Peyer's patch (tissue), 4 donors: ENCODE data around the gene NDUFS6.

Experiments used
- POLR2A ChIP-seq, 2 donors: fragments of 450-650 bp; IDR thresholded peaks; one replicate each; pipeline ENCODE4 v1.5.1; 2017; ENCODE audit warnings: antibody characterized with exemption in 2 of 2, mild to moderate bottlenecking in 2 of 2, moderate library complexity in 2 of 2
- TF ChIP-seq, protein P1 (sequence below), 6 experiments: fragments of 450-650 bp in 4 of 6; fragments of 200-600 bp in 2 of 6; sonication (generic) in 1 of 6; IDR thresholded peaks; one replicate each; pipeline ENCODE4 v1.5.1; 2017 to 2019; ENCODE audit warnings: antibody characterized with exemption in 6 of 6, mild to moderate bottlenecking in 3 of 6, moderate library complexity in 1 of 6

DNA sequence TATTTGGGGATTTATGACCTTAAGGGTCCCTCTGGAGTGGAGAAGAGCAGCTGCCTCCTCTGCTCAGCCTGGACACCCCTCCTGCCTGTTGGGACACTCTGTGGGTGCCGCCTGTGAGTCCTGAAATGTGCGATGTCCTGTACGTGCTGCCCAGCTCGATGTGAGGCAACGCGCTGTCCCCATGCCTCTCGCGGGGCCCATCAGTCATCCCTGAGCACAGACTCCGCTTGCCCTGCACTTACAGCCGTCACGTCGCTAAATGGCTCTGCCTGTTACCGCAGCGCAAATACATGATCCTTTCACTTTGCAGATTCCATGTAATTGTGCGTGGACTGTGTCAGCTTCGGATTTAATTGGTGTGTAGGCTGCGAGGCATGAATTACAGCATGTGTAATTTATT lies 54.4 kb downstream of the NDUFS6 start:
- TF ChIP-seq, protein P1, sequence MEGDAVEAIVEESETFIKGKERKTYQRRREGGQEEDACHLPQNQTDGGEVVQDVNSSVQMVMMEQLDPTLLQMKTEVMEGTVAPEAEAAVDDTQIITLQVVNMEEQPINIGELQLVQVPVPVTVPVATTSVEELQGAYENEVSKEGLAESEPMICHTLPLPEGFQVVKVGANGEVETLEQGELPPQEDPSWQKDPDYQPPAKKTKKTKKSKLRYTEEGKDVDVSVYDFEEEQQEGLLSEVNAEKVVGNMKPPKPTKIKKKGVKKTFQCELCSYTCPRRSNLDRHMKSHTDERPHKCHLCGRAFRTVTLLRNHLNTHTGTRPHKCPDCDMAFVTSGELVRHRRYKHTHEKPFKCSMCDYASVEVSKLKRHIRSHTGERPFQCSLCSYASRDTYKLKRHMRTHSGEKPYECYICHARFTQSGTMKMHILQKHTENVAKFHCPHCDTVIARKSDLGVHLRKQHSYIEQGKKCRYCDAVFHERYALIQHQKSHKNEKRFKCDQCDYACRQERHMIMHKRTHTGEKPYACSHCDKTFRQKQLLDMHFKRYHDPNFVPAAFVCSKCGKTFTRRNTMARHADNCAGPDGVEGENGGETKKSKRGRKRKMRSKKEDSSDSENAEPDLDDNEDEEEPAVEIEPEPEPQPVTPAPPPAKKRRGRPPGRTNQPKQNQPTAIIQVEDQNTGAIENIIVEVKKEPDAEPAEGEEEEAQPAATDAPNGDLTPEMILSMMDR (IDR thresholded peaks at IDR 0.05) = no peak
- TF ChIP-seq POLR2A (IDR thresholded peaks at IDR 0.05) = no peak
